Body of pancreas (tissue), 4 donors: ENCODE data around the gene PFKFB3.

Experiments
- CTCF ChIP-seq, 7 experiments: fragments of 450-650 bp in 4 of 7; fragments of 200-600 bp in 3 of 7; sonication (generic) in 3 of 7; IDR thresholded peaks; one replicate each; pipeline ENCODE4 v1.5.1; 2016 to 2019; ENCODE audit warnings: antibody characterized with exemption in 7 of 7
- POLR2A ChIP-seq, 3 donors: fragments of 450-650 bp; IDR thresholded peaks; one replicate each; pipeline ENCODE4 v1.6.1; 2016; ENCODE audit warnings: antibody characterized with exemption in 3 of 3, mild to moderate bottlenecking in 2 of 3

- TF ChIP-seq CTCF (IDR thresholded peaks at IDR 0.05) (no peak), POLR2A (IDR thresholded peaks at IDR 0.05) (no peak)
Measured at GRCh38 chr10:6278519-6279120, 75.9 kb downstream of the PFKFB3 start.
